ENCODE results near the gene ARHGEF19.

Gene ARHGEF19

DNA sequence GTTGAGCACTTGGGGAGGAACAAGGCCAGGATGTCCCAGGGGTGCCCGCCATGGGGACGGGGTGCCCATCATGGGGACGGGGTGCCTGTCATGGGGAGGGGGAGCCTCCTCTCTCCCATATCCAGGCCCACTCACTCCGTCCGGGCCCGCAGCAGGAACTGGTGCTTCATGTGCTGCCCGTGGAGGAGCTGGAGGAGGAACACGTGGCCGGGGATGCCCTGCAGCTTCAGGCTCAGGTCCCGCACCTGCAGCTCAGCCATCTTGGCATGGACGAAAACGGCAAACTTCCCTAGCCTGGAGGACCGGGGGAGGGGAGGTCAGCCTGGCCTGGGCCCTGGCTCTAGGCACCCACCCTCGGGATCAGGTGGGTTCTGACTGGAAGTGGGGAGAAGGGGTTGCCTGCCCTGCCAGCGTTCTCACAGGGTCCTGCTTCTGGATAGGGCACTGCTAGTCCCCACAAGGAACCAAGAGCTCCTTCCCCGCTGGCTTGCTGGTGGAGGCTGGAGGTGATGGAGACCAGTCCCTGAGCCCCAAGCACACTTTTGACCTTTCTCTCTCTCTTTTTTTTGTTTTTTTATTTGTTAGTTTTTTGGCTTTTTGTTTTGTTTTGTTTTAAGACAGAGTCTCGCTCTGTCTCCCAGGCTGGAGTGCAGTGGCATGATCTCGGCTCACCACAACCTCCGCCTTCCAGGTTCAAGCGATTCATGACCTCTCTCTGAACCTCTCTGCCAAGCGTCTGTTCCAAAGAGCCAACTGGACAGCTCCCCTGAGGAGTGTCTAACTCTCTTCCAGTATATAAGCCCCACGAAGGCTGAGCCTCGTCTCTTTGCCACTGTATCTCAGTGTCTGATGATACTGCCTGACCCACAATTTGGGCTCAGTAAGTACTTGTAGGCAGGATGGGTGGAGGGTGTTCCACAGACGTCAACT lies 9.9 kb downstream of the ARHGEF19 start:
- DNase-seq (ENCODE audit: low read depth in 1 of 2, low spot score in 1 of 2): no peak

DNA sequence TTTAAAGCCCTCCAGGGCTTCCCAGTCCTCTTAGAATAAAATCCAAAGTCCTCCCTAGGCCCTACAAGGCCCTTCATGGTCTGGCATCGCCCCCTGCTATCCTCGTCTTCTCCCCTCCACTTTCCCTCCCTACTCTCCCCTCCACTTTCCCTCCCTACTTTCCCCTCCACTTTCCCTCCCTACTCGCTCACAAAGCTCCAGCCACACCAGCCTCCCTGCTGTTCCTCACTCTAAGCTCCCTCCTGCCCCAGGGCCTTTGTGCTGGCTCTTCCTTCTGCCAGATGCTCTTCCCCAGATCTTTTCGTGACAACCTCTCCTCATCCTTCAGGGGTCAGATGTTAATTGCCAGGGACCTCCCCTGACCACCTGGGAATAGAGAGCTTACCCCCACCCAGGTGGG lies 12.8 kb downstream of the ARHGEF19 start:
- Histone ChIP-seq H3K4me3 (replicated peaks; ENCODE audit: insufficient read depth, low read length) (no peak overlapping the region), H3K27ac (replicated peaks) (no peak overlapping the region), H3K27me3 (ENCODE audit: insufficient read depth, poor library complexity, severe bottlenecking) (no peaks in the 10 kb centered on the region)
- no peak for DNase-seq (ENCODE audit: low read depth in 1 of 2, low spot score in 1 of 2)
- no peak for TF ChIP-seq GABPA (IDR thresholded peaks at IDR 0.05; ENCODE audit: low read depth)
- no peak for TF ChIP-seq SPI1 (IDR thresholded peaks at IDR 0.05; ENCODE audit: borderline replicate concordance, low read depth)
- TF ChIP-seq, protein P1, sequence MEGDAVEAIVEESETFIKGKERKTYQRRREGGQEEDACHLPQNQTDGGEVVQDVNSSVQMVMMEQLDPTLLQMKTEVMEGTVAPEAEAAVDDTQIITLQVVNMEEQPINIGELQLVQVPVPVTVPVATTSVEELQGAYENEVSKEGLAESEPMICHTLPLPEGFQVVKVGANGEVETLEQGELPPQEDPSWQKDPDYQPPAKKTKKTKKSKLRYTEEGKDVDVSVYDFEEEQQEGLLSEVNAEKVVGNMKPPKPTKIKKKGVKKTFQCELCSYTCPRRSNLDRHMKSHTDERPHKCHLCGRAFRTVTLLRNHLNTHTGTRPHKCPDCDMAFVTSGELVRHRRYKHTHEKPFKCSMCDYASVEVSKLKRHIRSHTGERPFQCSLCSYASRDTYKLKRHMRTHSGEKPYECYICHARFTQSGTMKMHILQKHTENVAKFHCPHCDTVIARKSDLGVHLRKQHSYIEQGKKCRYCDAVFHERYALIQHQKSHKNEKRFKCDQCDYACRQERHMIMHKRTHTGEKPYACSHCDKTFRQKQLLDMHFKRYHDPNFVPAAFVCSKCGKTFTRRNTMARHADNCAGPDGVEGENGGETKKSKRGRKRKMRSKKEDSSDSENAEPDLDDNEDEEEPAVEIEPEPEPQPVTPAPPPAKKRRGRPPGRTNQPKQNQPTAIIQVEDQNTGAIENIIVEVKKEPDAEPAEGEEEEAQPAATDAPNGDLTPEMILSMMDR (IDR thresholded peaks at IDR 0.05; ENCODE audit: insufficient read depth, low read length): no peak
- TF ChIP-seq POLR2AphosphoS5 (IDR thresholded peaks at IDR 0.05; ENCODE audit: low read depth): no peak
- TF ChIP-seq, protein P2, sequence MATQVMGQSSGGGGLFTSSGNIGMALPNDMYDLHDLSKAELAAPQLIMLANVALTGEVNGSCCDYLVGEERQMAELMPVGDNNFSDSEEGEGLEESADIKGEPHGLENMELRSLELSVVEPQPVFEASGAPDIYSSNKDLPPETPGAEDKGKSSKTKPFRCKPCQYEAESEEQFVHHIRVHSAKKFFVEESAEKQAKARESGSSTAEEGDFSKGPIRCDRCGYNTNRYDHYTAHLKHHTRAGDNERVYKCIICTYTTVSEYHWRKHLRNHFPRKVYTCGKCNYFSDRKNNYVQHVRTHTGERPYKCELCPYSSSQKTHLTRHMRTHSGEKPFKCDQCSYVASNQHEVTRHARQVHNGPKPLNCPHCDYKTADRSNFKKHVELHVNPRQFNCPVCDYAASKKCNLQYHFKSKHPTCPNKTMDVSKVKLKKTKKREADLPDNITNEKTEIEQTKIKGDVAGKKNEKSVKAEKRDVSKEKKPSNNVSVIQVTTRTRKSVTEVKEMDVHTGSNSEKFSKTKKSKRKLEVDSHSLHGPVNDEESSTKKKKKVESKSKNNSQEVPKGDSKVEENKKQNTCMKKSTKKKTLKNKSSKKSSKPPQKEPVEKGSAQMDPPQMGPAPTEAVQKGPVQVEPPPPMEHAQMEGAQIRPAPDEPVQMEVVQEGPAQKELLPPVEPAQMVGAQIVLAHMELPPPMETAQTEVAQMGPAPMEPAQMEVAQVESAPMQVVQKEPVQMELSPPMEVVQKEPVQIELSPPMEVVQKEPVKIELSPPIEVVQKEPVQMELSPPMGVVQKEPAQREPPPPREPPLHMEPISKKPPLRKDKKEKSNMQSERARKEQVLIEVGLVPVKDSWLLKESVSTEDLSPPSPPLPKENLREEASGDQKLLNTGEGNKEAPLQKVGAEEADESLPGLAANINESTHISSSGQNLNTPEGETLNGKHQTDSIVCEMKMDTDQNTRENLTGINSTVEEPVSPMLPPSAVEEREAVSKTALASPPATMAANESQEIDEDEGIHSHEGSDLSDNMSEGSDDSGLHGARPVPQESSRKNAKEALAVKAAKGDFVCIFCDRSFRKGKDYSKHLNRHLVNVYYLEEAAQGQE (IDR thresholded peaks at IDR 0.05; ENCODE audit: insufficient replicate concordance, low read depth): no peak

More for the DNA sequence above, 9.9 kb downstream of the ARHGEF19 start:
- Histone ChIP-seq H3K4me3 (replicated peaks; ENCODE audit: insufficient read depth, low read length) (no peak overlapping the region), H3K27me3 (ENCODE audit: insufficient read depth, poor library complexity, severe bottlenecking) (no peaks in the 10 kb centered on the region), H3K27ac (replicated peaks) (no peak overlapping the region)
- TF ChIP-seq SPI1 (IDR thresholded peaks at IDR 0.05; ENCODE audit: borderline replicate concordance, low read depth): no peak
- TF ChIP-seq, protein P2 (IDR thresholded peaks at IDR 0.05; ENCODE audit: insufficient replicate concordance, low read depth): no peak
- TF ChIP-seq POLR2AphosphoS5 (IDR thresholded peaks at IDR 0.05; ENCODE audit: low read depth): no peak

DNA sequence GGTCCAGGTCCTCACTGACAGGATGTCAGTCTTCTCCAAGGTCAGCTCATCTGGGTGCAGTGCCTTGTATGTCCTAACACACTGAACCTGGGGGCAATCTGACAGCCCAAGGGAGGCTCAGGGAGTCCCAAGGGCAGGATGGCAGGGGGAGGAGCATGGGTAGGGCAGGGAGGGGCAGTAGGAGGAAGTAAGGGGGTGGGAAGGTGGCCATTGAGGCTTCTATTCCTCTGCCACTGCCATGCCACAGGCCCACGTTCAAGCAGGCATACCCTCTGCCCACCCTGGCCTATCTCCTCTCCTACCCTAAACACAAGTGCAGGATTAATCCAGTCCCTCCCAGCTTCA lies 13.3 kb downstream of the ARHGEF19 start:
- no peak overlapping the region for H3K4me3 ChIP-seq (replicated peaks; ENCODE audit: insufficient read depth, low read length)
- no peaks in the 10 kb centered on the region for H3K27me3 ChIP-seq (ENCODE audit: insufficient read depth, poor library complexity, severe bottlenecking)
- no peak for TF ChIP-seq SPI1 (IDR thresholded peaks at IDR 0.05; ENCODE audit: borderline replicate concordance, low read depth)
- TF ChIP-seq GABPA (IDR thresholded peaks at IDR 0.05; ENCODE audit: low read depth): no peak
- DNase-seq (ENCODE audit: low read depth in 1 of 2, low spot score in 1 of 2): no peak
- no peak overlapping the region for H3K27ac ChIP-seq (replicated peaks)

DNA sequence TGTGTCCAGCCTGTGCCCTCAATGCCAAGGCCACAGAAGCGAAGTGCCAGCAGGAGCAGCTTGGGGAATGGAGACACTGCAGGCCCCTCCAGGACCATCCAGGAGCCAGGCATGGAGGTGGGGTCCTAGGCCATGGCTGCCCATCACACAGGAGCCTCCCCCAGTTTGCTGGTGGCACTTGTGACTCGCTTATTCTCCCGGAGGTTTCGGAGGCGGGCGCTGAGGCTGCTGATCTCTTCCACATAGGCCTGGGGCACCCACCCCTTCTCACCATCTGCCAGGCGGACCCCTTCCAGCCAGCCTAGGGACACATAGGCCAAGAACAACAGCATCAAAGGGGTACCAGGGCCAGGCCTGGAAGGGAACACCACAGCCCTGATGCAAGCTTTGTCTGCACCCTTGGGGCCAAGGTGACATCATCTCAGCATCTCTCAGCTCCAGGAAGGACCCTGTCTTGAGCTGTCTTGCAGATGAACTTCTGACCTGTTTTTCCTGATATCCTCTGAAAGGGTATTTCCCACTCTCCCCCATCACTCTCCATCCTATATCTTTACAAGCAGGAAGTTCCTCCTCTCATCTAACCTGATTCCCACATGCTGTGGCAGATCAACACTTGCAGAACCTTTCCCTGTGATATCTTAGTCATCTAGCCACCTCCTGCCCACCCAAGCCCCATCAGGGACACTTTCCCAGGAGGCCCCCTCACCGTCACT lies 13.9 kb downstream of the ARHGEF19 start:
- no peak for TF ChIP-seq SPI1 (IDR thresholded peaks at IDR 0.05; ENCODE audit: borderline replicate concordance, low read depth)
- TF ChIP-seq GABPA (IDR thresholded peaks at IDR 0.05; ENCODE audit: low read depth): no peak
- TF ChIP-seq, protein P1 (IDR thresholded peaks at IDR 0.05; ENCODE audit: insufficient read depth, low read length): no peak
- TF ChIP-seq POLR2AphosphoS5 (IDR thresholded peaks at IDR 0.05; ENCODE audit: low read depth): no peak
- TF ChIP-seq, protein P2 (IDR thresholded peaks at IDR 0.05; ENCODE audit: insufficient replicate concordance, low read depth): no peak
- Histone ChIP-seq H3K27ac (replicated peaks) (no peak overlapping the region), H3K4me3 (replicated peaks; ENCODE audit: insufficient read depth, low read length) (no peak overlapping the region), H3K27me3 (ENCODE audit: insufficient read depth, poor library complexity, severe bottlenecking) (no peaks in the 10 kb centered on the region)
- no peak for DNase-seq (ENCODE audit: low read depth in 1 of 2, low spot score in 1 of 2)
